ENCODE data around the gene ZFP36.

Gene ZFP36

GRCh38 chr19:39412100-39412866 is 5.6 kb downstream of the ZFP36 start, which contains the start of gene PLEKHG2:
Gene PLEKHG2 (plus strand): TSS chr19:39412669. CDS start chr19:39414087, 1,418 bp downstream.
- peak within 1 kb of the TSS; percentile 74 for H3K4me3 ChIP-seq (ENCODE audit: low read length)
- H3K9me3 ChIP-seq (ENCODE audit: low read length), result no peaks in the 10 kb centered on the region
- H3K27me3 ChIP-seq (ENCODE audit: insufficient read depth, low read length), result no peaks in the 10 kb centered on the region
- H3K36me3 ChIP-seq (ENCODE audit: insufficient read depth, low read length), result peaks cover 23% of the 10 kb centered on the region
- peaks cover 43% of the 10 kb centered on the region for H3K4me1 ChIP-seq (ENCODE audit: insufficient read depth, low read length)
- peak within 1 kb of the TSS; percentile 66 for H2AFZ ChIP-seq (ENCODE audit: low read depth, low read length)

- Histone ChIP-seq H3K4me3 (ENCODE audit: low read length) (peak overlapping the region; percentile 74), H3K27me3 (ENCODE audit: insufficient read depth, low read length) (no peaks in the 10 kb centered on the region), H2AFZ (ENCODE audit: low read depth, low read length) (peak overlapping the region; percentile 66), H3K9me3 (ENCODE audit: low read length) (no peaks in the 10 kb centered on the region), H3K36me3 (ENCODE audit: insufficient read depth, low read length) (peaks cover 28% of the 10 kb centered on the region), H3K4me1 (ENCODE audit: insufficient read depth, low read length) (peaks cover 42% of the 10 kb centered on the region)
Observed at GRCh38 chr19:39412867-39413271, 6.2 kb downstream of the ZFP36 start.

DNA sequence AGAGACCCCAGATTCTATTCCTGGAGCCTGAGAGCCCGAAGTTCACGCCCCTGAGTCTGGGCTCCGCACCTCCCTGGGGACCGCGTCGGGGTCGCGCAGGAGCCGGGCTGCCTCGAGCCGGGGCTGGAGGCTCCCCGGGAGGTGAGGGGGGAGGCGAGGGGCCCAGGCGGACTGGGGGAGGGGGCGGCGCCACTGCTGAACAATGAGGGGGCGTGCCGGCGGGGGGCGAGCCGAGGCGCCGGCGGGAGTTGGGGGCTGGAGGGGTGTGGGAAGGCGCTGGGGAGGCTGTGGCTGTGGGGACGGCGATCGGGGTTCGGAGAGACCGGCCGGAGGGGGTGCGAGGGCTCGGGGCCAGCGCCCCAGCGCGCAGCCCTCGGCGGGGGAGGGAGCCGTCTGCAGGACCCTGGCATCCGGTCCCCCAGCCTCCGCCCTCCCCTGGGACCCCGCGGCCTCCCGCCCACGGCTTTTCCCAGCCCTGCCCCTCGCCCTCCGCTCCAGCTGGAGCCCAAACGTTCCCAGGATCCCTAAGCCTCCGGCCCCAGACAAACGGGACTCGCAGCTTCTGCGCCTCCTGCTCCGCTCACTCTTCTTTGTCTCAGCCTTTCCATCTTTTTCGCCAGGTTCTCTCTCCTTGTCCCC is 6.7 kb downstream of the ZFP36 start:
- Histone ChIP-seq H3K4me1 (ENCODE audit: insufficient read depth, low read length) (peaks cover 40% of the 10 kb centered on the region), H3K27me3 (ENCODE audit: insufficient read depth, low read length) (no peaks in the 10 kb centered on the region), H3K9me3 (ENCODE audit: low read length) (no peaks in the 10 kb centered on the region), H3K4me3 (ENCODE audit: low read length) (peak overlapping the region; percentile 74), H3K36me3 (ENCODE audit: insufficient read depth, low read length) (peaks cover 29% of the 10 kb centered on the region), H2AFZ (ENCODE audit: low read depth, low read length) (peak overlapping the region; percentile 66)

- Histone ChIP-seq H3K4me1 (ENCODE audit: insufficient read depth, low read length) (peaks cover 40% of the 10 kb centered on the region), H3K27me3 (ENCODE audit: insufficient read depth, low read length) (no peaks in the 10 kb centered on the region), H3K9me3 (ENCODE audit: low read length) (no peaks in the 10 kb centered on the region), H3K36me3 (ENCODE audit: insufficient read depth, low read length) (peaks cover 35% of the 10 kb centered on the region), H3K4me3 (ENCODE audit: low read length) (peak overlapping the region; percentile 74), H2AFZ (ENCODE audit: low read depth, low read length) (peak overlapping the region; percentile 66)
Observed at GRCh38 chr19:39413911-39414608, 7.4 kb downstream of the ZFP36 start.

DNA sequence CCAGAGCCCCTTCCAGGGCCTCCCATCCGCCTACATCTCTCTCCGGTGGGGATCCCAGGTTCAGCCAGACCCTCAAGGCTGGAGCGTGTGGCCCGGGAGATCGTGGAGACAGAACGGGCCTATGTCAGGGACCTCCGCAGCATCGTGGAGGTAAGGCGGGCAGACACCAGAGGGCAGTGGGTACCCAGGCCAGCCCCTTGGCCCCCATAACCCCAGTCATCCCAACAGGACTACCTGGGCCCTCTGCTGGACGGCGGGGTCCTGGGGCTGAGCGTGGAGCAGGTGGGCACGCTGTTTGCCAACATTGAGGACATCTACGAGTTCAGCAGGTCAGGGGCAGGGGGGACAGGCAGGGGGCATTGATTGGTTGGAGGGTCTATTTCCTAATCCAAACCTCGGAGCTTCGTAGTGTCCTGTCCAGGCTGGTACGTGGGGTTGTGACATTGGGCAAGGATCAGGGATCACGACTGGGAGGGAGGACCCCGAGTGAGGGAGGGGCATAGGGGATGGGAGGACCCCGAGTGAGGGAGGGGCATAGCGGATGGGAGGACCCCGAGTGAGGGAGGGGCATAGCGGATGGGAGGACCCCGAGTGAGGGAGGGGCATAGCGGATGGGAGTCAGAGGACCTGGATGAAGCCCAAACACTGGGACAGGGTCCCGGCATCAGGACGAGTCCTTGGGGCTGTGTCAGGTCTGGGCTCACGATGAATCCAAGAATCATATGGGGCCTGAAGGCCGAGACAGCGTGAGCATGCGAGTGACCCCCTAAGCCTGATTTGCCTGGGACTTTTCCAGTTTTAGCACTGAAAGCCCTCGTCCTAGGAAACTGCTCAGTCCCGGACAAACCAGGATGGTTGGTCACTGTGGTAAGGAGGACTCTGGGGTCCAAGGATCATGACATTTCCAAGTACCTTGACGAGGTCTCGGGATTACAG is 8.7 kb downstream of the ZFP36 start:
- H3K4me3 ChIP-seq (ENCODE audit: low read length), result peak overlapping the region; percentile 74
- H3K9me3 ChIP-seq (ENCODE audit: low read length), result no peaks in the 10 kb centered on the region
- peaks cover 44% of the 10 kb centered on the region for H3K36me3 ChIP-seq (ENCODE audit: insufficient read depth, low read length)
- H2AFZ ChIP-seq (ENCODE audit: low read depth, low read length), result no peak overlapping the region
- H3K4me1 ChIP-seq (ENCODE audit: insufficient read depth, low read length), result peaks cover 36% of the 10 kb centered on the region
- no peaks in the 10 kb centered on the region for H3K27me3 ChIP-seq (ENCODE audit: insufficient read depth, low read length)

- Histone ChIP-seq H2AFZ (ENCODE audit: low read depth, low read length) (no peak overlapping the region), H3K36me3 (ENCODE audit: insufficient read depth, low read length) (peaks cover 52% of the 10 kb centered on the region), H3K9me3 (ENCODE audit: low read length) (no peaks in the 10 kb centered on the region), H3K4me1 (ENCODE audit: insufficient read depth, low read length) (peaks cover 26% of the 10 kb centered on the region), H3K4me3 (ENCODE audit: low read length) (no peak overlapping the region), H3K27me3 (ENCODE audit: insufficient read depth, low read length) (no peaks in the 10 kb centered on the region)
Observed at GRCh38 chr19:39416152-39417120, 9.8 kb downstream of the ZFP36 start.

DNA sequence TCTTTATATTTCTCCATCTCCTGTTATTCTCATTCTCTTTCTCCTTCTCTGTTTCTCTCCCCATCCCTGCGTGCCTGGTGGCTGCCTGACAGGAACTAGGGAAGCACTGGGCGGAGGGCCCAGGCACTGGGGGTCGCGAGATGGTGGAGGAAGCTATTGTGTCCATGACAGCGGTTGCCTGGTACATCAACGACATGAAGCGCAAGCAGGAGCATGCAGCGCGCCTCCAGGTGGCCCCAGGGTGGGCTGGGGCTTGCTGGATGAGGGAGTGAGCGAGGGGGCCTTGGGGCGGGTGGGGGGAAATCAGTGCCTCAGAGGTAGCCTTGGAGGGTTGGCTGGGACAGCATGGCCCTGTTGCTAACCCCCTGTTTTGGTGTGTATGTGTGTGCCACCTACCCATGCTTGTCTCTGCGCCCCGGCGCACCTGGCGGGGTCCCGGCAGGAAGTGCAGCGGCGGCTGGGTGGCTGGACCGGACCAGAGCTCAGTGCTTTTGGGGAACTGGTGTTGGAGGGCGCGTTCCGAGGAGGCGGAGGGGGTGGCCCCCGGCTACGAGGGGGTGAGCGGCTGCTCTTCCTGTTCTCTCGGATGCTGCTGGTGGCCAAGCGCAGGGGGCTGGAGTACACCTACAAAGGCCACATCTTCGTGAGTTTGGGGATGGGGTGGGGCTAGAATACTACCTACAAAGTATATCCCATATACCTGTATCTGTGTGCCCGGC is 11.0 kb downstream of the ZFP36 start:
- Histone ChIP-seq H3K36me3 (ENCODE audit: insufficient read depth, low read length) (peaks cover 57% of the 10 kb centered on the region), H3K4me3 (ENCODE audit: low read length) (no peak overlapping the region), H2AFZ (ENCODE audit: low read depth, low read length) (no peak overlapping the region), H3K9me3 (ENCODE audit: low read length) (no peaks in the 10 kb centered on the region), H3K27me3 (ENCODE audit: insufficient read depth, low read length) (no peaks in the 10 kb centered on the region), H3K4me1 (ENCODE audit: insufficient read depth, low read length) (peaks cover 24% of the 10 kb centered on the region)

DNA sequence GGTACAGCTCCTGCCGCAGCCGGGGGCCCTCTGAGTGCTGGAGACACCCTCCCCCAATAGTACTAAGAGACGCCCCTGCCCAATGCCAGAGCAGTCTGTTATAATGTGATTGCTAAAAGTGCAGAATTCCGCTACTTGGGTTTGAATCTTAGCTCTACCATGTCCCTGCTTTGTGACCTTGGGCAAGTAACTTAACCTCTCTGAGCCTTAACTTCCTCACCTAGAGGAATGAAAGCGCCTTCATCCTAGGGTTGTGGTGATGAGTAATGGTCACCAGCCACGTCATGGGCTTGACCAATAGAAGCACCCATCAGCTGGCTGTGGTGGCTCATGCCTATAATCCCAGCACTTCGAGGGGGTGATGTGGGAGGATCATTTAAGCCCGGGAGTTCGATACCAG is 12.4 kb downstream of the ZFP36 start:
- Histone ChIP-seq H3K9me3 (ENCODE audit: low read length) (no peaks in the 10 kb centered on the region), H3K36me3 (ENCODE audit: insufficient read depth, low read length) (peaks cover 71% of the 10 kb centered on the region), H2AFZ (ENCODE audit: low read depth, low read length) (no peak overlapping the region), H3K27me3 (ENCODE audit: insufficient read depth, low read length) (no peaks in the 10 kb centered on the region), H3K4me1 (ENCODE audit: insufficient read depth, low read length) (peaks cover 23% of the 10 kb centered on the region), H3K4me3 (ENCODE audit: low read length) (no peak overlapping the region)

GRCh38 chr19:39420769-39421168 is 14.1 kb downstream of the ZFP36 start:
- no peak overlapping the region for H2AFZ ChIP-seq (ENCODE audit: low read depth, low read length)
- H3K36me3 ChIP-seq (ENCODE audit: insufficient read depth, low read length), result peaks cover 77% of the 10 kb centered on the region

DNA sequence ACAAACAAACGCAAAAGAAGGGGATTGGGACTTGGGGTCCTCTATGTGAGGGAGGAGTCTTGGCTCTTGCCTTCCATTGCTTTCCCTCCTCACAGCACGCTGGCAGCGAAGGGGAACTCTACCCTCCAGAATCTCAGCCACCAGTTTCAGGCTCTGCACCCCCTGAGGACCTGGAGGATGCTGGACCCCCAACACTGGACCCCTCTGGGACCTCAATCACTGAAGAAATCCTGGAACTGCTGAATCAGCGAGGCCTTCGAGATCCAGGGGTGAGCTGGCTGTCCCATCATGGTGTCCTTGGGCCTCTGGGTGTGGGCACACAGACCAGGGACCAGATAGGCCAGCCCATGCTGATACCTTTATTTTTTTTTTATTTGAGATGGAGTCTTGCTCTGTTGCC is 15.4 kb downstream of the ZFP36 start:
- H3K4me1 ChIP-seq (ENCODE audit: insufficient read depth, low read length), result peaks cover 12% of the 10 kb centered on the region
- H3K9me3 ChIP-seq (ENCODE audit: low read length), result no peaks in the 10 kb centered on the region
- H3K4me3 ChIP-seq (ENCODE audit: low read length), result no peak overlapping the region
- peaks cover 68% of the 10 kb centered on the region for H3K36me3 ChIP-seq (ENCODE audit: insufficient read depth, low read length)
- H2AFZ ChIP-seq (ENCODE audit: low read depth, low read length), result no peak overlapping the region
- no peaks in the 10 kb centered on the region for H3K27me3 ChIP-seq (ENCODE audit: insufficient read depth, low read length)

More at GRCh38 chr19:39420769-39421168, 14.1 kb downstream of the ZFP36 start:
- peaks cover 10% of the 10 kb centered on the region for H3K4me1 ChIP-seq (ENCODE audit: insufficient read depth, low read length)
- no peaks in the 10 kb centered on the region for H3K27me3 ChIP-seq (ENCODE audit: insufficient read depth, low read length)
- H3K4me3 ChIP-seq (ENCODE audit: low read length), result no peak overlapping the region
- no peaks in the 10 kb centered on the region for H3K9me3 ChIP-seq (ENCODE audit: low read length)

Data from neuron (in vitro differentiated cells).